HG02870 (cell line): ENCODE results near the gene GTF2H4.
"Not testable (repeated sequence)": the region's sequence is repeated elsewhere in the genome, so short reads cannot be mapped to it uniquely, and the experiment has no call there.

ENCODE experiments used
- ATAC-seq: cut with Tn5 transposase; IDR thresholded peaks from one replicate; pipeline ENCODE4 v1.9.1; 2021; ENCODE audit warnings: mild to moderate bottlenecking, moderate library complexity; ENCODE audit not compliant: unreplicated experiment

Gene GTF2H4

GRCh38 chr6:30917487-30917886 lies 9.5 kb downstream of the GTF2H4 start:
- no peak for ATAC-seq

- ATAC-seq: no peak
Measured at GRCh38 chr6:30918670-30919069, 10.7 kb downstream of the GTF2H4 start.

GRCh38 chr6:30922447-30922852 lies 14.4 kb downstream of the GTF2H4 start:
- ATAC-seq: no peak

GRCh38 chr6:30924040-30924627 lies 16.1 kb downstream of the GTF2H4 start:
- not testable (repeated sequence) for ATAC-seq

GRCh38 chr6:30926644-30927043 lies 18.6 kb downstream of the GTF2H4 start:
- no peak for ATAC-seq

GRCh38 chr6:30927080-30927479 lies 19.1 kb downstream of the GTF2H4 start:
- ATAC-seq: not testable (repeated sequence)

- ATAC-seq: no peak
Measured at GRCh38 chr6:30928677-30929076, 20.7 kb downstream of the GTF2H4 start.

- no peak for ATAC-seq
Measured at GRCh38 chr6:30930506-30930905, 22.5 kb downstream of the GTF2H4 start.

GRCh38 chr6:30931272-30931671 lies 23.3 kb downstream of the GTF2H4 start:
- no peak for ATAC-seq

GRCh38 chr6:30931969-30932645 lies 24.1 kb downstream of the GTF2H4 start, which contains the start of gene SFTA2:
SFTA2 (minus strand) TSS chr6:30932170; CDS start chr6:30932096, 74 bp downstream.
- ATAC-seq: no peak

- ATAC-seq: no peak
Measured at GRCh38 chr6:30932665-30933365, 24.8 kb downstream of the GTF2H4 start.

GRCh38 chr6:30935018-30935417 lies 27.0 kb downstream of the GTF2H4 start:
- no peak for ATAC-seq

GRCh38 chr6:30937265-30937664 lies 29.3 kb downstream of the GTF2H4 start:
- ATAC-seq: no peak

GRCh38 chr6:30938730-30939129 lies 30.7 kb downstream of the GTF2H4 start:
- no peak for ATAC-seq

GRCh38 chr6:30939473-30939872 lies 31.5 kb downstream of the GTF2H4 start:
- ATAC-seq: no peak

GRCh38 chr6:30940361-30940986 lies 32.5 kb downstream of the GTF2H4 start, which contains the start of gene MUCL3:
MUCL3 (plus strand) TSS chr6:30940973; CDS start chr6:30941000, 27 bp downstream.
- no peak for ATAC-seq

GRCh38 chr6:30942338-30943060 lies 34.5 kb downstream of the GTF2H4 start:
- no peak for ATAC-seq

- ATAC-seq: no peak
Measured at GRCh38 chr6:30944051-30944450, 36.0 kb downstream of the GTF2H4 start.

GRCh38 chr6:30945281-30945680 lies 37.3 kb downstream of the GTF2H4 start:
- ATAC-seq: no peak

- ATAC-seq: no peak
Measured at GRCh38 chr6:30947231-30947630, 39.2 kb downstream of the GTF2H4 start.

- ATAC-seq: no peak
Measured at GRCh38 chr6:30948811-30949210, 40.8 kb downstream of the GTF2H4 start.
